IPS DF 4.7 (cell line): ENCODE data around the gene BTAF1.

ENCODE experiments used
- DNase-seq: peaks from one replicate; pipeline ENCODE4 v3.0.0-alpha.2; 2013; ENCODE audit warnings: low spot score; ENCODE audit errors: extremely low read depth

Gene BTAF1

DNA sequence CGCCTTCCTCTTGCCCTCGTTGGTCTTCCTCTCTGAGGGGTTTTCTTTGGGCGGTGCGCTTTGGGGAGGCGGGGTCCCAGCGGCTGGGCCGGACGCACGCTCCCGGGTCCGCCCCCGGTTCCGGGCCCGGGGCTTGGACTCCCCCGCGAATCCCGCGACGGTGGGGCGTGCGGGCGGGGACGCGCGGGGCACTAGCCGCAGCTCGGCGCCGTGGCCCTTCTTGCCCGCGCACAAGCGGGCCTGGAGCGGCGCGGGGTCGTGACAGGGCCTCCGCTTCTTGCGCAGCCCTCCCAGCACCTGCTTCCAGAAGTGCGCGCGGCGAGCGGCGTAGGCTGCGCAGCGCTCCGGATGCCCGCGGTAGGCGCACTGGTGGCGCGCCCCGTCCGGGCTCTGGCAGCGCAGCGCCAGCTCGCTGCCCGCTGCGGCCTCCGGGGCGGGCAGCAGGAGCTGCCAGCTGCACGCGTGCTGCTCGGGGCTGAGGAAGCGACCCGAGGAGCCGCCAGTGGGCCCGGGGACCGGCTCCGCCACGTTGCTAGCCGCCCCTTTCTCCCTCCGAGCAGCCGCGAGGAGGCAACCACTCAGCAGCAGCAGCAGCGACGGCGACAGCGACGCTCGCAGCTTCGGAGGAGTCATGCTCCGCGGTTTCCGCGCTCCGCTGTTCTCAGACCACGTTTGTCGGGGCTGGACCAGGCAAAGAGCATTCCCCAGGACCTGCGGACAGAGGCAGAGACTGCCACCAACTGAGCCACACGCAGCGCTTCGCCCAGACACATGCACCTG lies 15.0 kb upstream of the BTAF1 start:
- DNase-seq, result peak; percentile 84

DNA sequence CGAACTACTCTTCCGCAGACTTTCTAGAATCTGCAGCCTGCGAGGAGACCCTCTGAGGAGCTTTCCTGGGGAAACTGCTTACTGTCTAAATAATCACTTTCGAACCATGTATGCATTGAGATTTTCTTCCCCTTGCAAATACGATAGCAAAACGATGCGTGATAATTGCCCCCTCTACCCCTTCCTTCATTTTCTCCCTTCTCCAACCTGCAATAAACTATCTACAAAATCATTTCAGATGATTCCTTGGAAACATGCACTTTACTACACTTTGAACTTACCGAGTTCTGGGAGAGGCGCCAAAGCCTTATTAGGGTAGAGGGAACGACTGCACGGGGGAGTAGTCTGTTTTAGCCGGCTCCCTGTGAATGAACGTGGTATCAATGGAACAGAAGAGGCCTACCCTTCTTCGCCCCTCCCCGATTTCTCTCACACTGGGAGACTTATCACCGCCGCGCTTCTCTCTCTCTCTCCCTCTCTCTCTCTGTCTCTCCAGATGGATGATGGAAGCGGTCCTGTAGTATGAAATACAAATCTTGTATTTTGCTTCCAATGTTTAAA lies 14.4 kb upstream of the BTAF1 start, which contains the start of gene FGFBP3:
Gene FGFBP3, minus strand, starts transcription at position 370 of the 561 bp plus-strand sequence. CDS start 517 bp downstream, outside the sequence.
- DNase-seq, result no peak

DNA sequence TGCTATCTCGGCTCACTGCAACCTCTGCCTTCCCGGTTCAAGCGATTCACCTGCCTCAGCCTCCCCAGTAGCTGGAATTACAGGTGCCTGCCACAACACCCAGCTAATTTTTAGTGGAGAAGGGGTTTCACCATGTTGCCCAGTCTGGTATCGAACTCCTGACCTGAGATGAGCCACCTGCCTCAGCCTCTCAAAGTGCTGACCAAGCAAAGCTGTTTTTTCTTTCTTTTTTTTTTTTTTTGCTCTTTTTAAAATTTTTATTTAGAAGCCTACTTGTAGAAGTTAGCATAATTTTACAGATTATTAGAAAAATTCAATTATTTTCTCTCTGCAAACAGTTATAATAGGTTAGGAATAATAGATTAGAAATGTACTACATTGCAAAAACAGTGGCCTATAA lies 13.1 kb upstream of the BTAF1 start:
- DNase-seq, result no peak

DNA sequence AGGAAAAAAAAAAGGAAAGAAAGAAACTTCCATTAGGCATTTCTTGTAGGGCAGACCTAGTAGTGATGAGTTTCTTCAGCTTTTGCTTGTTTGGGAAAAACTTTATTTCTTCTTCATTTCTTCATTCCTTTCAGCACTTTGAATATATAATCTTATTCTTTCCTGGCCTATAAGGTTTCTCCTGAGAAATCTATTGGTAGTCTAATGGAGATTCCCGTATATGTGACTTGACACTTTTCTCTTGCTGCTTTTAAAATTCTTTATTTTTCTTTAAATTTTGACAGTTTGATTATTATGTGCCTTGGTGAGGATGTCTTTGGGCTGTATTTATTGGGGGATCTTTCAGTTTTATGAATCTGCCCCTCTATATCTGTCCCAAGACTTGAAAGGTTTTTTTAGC lies 3.9 kb upstream of the BTAF1 start:
- no peak for DNase-seq

DNA sequence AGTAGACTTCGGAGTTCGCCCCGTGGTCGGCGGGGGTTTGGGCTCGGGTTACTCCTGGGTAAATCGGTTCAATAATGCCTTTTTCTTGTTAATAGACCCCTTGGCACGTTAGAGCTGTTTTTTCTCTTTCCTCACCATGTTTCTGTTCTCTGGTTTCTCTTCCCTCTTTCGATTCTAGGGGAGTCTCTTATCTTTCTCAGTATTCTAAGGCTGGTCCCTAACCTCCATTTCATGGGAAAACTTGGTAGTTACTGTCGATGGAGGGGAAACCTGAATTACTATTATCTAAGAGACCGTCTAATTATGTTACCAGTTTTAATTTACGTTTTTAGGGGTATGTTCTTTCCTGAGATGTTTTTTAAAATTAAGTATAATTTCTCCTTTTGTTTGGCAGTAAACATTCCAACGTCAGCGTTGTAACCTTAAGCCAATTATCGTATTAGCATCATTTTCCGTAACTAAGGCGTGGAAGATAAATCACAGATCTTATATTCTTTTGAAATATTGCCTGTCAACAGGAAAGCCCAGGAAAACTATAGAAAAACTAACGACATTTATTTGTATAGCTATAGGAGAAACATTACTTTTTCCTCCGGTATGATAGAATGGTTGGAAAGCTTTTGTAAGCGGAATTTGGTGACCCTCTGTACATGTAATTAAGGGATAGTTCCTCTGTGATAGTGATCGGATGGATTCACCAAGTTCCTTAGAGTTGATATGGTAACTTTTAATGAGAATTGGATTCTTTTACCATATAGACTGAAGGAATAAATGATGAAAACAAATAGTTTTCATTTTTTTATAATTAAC lies 847 bp downstream of the BTAF1 start:
- no peak for DNase-seq

DNA sequence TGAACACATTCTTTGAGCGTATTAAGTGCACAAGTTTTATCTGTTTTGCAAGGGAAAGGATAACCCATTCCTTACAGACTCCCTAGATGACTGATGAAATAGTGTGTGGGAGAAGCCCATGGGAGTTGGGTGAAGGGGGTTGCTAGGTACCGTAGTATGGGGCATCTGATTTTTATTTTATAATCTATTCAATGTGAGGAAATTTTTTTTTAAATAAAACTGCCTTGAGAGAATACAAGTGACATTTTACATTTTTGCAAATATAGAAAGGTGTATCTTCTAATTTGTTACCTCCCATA lies 1.4 kb downstream of the BTAF1 start:
- DNase-seq, result no peak

DNA sequence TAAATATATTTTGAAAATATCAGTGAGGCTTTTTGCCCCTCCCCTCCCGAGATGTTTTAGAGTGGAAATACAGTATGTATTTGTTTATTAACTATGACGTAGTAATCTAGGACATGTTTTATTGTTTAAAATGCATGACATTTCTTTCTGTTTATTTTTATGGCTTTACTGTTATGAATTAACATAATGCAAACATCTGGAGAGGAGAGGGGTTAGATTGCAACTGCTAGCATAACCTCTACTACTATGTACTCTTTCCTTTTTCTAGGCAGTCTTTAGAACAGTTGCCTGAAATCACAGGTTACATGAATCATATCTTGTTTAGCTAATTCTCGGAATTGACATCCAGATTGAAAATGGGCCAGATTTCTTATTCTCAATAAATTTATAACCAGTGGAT lies 7.4 kb downstream of the BTAF1 start:
- no peak for DNase-seq

DNA sequence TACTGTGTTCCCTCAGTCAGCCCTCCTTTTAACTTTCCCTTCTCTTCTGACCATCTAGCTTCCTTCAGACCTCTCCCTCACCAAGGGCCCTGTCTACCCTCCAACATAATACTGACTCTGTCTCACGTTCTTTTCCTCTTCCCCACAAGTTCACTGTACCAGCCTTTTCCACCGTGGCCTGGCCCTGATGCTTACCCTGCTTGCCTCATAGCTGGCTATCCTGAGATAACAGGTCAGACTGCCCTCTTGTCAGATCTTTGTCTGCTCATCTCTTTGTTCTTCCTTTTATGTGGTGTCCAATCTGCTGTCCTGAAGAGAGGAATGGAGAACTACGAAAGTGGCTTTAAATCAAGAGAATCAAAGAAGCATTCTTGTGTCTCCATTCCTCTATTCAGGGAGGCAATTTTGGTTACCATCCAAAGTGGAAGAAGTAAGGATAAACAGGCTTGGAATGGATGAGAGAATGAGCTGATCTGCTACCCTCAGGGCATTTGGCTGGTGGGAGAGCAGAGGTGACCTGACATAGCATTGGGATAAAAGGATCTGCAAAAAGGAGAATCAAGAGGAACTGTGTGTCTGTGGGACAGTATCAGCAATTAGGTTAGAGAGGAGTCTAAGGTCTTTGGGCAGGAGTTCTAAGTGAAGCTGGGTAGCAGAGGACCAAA lies 8.1 kb downstream of the BTAF1 start:
- DNase-seq, result no peak

DNA sequence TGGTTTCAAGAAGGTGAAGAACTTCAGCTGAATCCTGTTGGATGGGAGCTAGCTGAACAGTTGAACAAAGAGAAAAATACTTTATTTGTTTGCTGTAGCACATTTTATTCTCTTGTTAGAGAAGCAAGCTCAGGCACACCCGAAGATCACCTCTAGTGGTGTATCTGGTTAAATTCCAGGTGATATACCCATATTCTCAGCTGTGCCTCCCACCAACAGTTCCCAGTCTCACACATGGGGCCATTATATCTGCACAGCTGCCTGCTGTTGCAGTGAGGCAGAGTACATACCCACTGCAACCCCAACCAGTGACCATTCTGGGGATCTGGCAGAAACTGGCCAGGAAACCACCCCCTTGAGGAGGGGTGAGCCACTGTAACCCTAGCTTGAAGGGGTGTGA lies 9.2 kb downstream of the BTAF1 start:
- no peak for DNase-seq

DNA sequence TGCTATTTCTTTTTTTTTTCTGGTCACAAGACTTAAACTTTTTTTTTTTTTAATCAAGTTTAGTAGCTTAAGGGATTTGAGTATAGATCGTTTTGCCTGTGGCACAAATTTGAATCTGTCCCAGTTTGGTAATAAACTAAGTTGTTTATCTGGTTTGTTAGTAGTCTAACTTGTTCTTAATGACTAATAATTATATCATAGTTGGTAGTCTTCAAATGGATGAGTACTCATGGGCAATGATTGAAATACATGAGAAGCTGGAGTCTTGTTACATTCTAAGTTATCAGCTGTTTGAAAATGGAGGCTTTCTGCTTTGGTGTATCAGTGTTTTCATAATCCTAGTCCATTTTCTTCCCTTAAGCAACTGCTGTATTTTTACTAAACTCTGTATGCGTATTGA lies 12.3 kb downstream of the BTAF1 start:
- DNase-seq, result no peak

DNA sequence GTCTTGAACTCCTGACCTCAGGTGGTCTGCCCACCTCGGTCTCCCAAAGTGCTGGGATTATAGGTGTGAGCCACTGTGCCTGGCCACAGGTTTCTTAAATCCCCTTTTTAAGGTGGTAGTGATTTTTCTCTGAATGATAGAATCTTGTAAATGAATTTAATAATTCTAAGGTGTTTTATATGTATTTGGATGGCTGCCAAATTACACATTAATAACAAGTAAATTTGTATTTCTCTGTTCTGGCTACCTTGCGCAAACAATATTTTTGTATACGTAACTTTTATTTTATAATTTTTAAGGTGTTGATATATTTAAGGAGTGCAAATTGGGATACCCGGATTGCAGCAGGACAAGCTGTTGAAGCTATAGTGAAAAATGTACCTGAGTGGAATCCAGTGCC lies 16.1 kb downstream of the BTAF1 start:
- DNase-seq, result no peak

DNA sequence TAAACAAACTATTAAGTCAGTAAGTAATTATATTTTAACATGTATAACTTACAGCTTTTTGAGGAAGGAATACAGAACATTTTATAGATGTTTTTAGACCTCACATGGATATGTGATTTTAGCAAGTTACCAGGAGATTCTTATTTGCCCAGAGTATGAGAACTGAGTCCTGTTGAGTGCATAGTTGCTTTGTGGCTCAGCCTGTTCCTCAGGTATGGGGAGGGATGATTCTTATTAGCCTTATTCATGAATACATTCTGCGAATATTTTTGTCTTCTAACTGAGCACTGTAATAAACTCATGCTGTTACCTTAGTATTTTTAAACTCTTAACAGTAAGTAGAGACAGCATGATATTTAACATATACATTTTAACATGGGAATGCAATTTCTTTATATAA lies 17.9 kb downstream of the BTAF1 start:
- no peak for DNase-seq

DNA sequence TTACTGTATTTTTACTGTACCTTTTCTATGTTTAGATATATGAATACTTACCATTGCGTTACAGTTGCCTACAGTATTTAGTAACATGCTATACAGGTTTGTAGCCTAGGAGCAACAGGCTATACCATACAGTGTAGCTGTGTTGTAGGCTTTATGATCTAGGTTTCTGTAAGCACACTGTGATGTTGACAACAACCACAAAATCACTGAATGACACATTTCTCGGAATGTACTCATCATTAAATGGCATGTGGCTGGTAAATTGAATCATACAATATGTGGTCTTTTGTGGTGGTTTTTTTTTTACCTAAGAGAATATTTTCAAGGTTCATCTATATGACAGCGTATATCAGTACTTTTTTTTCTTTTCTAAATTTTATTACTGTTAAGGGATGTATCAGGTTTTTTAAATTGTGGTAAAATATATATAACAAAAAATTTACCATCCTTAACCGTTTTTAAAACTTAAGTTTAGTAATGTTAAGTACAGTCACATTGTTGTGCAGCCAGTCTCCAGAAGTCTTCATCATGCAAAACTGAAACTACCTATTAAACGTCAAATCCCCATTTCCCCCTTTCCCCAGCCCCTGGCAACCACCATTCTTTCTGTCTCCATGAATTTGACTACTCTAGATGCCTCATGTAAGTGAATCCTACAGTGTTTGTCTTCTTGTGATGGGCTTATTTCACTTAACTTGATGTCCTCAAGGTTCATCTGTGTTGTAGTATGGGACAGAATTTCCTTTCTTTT lies 21.5 kb downstream of the BTAF1 start:
- DNase-seq, result no peak

DNA sequence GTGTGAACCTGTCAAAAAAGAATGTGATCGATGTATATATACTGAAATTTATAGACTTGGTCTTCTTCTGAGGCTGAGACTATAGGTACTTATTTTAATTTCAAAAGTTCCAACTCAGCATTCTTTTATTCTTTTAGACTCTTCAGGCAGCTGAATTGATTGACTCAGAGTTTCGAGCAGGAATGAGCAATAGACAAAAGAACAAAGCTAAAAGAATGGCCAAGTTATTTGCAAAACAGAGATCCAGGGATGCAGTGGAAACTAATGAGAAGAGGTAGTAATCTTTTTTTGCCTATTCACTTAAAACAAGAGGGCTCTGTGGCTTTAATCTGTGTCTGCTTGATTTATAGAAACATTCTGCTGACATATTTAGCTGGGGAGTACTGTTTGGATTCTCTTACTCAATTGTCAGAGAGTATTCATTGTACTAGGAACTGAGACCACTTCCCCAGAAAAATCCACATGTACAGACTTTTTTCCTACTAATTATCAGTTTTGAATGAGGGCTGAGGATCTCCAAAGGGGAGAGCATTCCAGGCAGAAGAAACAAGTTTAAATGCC lies 30.1 kb downstream of the BTAF1 start:
- no peak for DNase-seq

DNA sequence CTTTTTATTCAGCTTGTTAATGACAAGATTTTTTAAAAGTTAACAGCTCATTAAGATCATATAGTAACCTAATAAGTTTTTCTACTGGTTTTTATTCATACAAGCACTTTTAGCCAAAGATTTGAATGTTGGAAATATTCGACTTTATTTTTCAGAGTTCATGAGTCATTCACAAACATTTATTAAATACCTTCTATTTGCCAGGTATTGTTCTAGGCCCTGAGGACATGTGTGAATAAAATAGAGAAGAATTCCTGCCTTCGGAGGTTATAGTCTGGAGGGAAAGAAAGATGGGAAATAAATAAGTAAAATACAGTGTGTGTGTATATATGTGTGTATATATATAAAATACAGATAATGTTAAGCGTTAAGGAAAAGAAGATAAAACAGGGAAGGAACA lies 31.5 kb downstream of the BTAF1 start:
- no peak for DNase-seq

DNA sequence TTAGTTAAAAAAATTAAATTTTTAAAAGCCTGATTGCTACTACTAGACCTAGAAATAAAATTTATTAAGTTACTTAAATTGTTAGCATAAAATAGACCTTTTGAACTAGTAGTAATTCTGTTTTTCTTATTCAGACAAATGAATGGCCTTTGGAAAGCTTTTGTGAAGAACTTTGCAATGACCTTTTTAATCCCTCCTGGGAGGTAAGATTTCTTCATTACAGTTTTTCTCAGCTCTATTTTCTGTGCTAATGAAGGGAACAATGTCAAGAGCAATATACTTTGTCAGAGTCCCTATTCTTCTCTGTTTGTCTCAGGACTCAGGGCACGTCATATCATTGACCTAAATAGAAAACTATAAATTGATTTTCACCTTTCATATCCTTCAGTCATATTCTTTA lies 33.5 kb downstream of the BTAF1 start:
- no peak for DNase-seq

DNA sequence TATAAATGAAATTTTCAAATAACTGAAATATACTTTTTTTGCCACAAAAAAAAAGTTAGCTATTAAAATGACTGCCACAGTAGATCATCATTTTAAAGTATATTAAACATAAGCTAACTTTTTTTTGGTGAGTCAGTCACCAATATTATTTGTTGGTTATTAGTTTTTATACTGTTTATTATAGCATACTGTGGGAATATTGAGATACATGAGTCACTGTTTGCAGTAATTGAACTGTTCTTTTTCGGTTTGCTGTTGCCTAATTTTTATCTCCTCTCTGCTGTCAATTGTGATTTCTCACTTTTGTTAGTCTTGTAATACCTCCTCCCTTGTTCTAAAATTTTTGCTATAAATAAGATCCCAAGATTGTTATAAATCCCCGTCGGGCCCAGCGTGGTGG lies 45.7 kb downstream of the BTAF1 start:
- no peak for DNase-seq

DNA sequence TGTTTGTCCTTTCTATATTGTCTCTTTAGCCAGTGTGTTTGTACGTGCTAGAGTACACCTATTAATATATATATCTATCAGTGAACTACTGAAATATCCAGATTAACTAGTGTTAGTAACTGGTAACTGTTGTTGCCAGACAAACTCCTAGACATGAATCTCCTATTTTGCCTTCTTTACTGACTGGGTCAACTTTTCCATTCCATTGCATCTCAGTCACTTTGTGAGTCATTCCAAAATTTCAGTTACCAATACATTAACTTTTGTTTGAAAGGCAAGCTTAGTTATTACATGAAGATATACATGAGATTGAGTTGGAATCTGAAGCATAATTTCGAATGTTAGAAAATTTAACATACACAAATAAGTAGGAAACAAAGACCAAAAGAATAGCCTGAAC lies 51.4 kb downstream of the BTAF1 start:
- DNase-seq, result no peak

DNA sequence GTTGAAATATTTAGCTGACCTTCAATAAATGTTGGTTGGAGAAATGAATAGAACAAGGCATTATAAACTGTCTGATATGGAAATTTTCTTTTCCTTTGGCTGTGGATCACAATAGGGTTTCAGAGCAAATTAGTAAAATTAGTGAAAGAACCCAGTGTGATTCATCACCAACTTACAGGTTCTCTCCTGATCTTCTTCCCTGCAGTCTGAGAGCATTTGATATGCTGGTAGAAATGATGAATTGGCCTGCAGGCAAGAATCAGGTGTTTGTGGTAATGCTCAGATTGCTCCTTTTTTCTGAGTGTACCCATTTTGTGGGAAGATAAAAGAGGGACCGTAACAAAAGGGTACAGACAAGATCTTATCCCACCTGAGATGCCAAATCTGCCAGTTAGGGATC lies 51.9 kb downstream of the BTAF1 start:
- no peak for DNase-seq

DNA sequence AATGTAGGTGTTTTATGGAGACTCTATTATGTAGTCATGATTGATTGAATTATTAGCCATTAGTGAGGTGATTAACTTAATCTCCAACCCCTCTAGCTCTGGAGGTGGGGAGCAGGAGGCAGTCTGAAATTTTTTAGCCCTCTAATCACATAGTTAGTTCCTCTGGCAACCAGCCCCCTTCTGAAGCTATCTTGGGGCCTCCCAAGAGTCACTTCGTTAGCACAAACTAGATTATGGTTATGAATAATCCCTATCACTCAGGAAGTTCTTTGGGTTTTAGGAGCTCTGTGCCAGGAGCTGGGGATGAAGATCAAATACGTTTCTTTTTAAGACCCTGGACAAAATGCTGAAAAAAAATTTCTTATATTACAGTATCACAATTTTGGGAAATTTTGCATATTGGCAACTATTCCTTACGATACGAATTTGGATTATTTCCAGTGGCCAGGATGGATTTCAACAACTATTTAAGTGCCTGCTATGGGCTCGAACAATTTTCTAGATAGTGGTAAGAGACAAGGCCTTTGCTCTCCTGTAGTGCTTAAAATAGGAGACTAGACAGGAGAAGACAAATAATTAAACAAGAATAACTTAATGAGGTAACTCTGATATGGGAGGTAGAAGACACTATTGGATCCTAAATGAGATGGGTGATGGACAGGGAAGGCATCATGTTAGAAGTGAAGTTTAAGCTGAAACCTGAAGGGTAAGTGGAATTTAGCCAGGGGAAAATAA lies 52.9 kb downstream of the BTAF1 start:
- DNase-seq, result no peak
